ENCODE measurements around the gene RNF126.

- TF ChIP-seq CTCF (IDR thresholded peaks at IDR 0.05) (no peak), POLR2A (IDR thresholded peaks at IDR 0.05) (no peak)
Measured at GRCh38 chr19:681029-682019, 18.3 kb upstream of the RNF126 start.
